Ishikawa (cell line): ENCODE measurements around the gene TBC1D5.

Experiments used
- CEBPB ChIP-seq: IDR thresholded peaks from 2 replicates; pipeline ENCODE4 v1.6.1; 2012
- CREB1 ChIP-seq: IDR thresholded peaks from 2 replicates; pipeline ENCODE4 v1.6.1; 2012; ENCODE audit warnings: low read depth
- EGR1 ChIP-seq: IDR thresholded peaks from 2 replicates; pipeline ENCODE4 v1.6.1; 2012
- EP300 ChIP-seq: IDR thresholded peaks from 2 replicates; pipeline ENCODE4 v1.6.1; 2012; ENCODE audit warnings: borderline replicate concordance
- FOXM1 ChIP-seq: IDR thresholded peaks from 2 replicates; pipeline ENCODE4 v1.6.1; 2012; ENCODE audit warnings: low read depth, borderline replicate concordance
- MAX ChIP-seq: IDR thresholded peaks from 2 replicates; pipeline ENCODE4 v1.6.1; 2012
- NFIC ChIP-seq: IDR thresholded peaks from 2 replicates; pipeline ENCODE4 v1.6.1; 2012
- RAD21 ChIP-seq: IDR thresholded peaks from 2 replicates; pipeline ENCODE4 v1.6.1; 2012; ENCODE audit warnings: low read depth
- REST ChIP-seq: IDR thresholded peaks from 2 replicates; pipeline ENCODE4 v1.6.1; 2012; ENCODE audit warnings: low read depth, mild to moderate bottlenecking
- TAF1 ChIP-seq: IDR thresholded peaks from 2 replicates; pipeline ENCODE4 v1.6.1; 2012; ENCODE audit warnings: low read depth, mild to moderate bottlenecking
- TCF12 ChIP-seq: IDR thresholded peaks from 2 replicates; pipeline ENCODE4 v1.6.1; 2012; ENCODE audit warnings: low read depth
- TEAD4 ChIP-seq: IDR thresholded peaks from 2 replicates; pipeline ENCODE4 v1.6.1; 2012
- USF1 ChIP-seq: IDR thresholded peaks from 2 replicates; pipeline ENCODE4 v1.6.1; 2012
- YY1 ChIP-seq: IDR thresholded peaks from 2 replicates; pipeline ENCODE4 v1.6.1; 2012; ENCODE audit warnings: low read depth
- ZBTB7A ChIP-seq: IDR thresholded peaks from 2 replicates; pipeline ENCODE4 v1.6.1; 2012; ENCODE audit warnings: low read depth

The TBC1D5 gene

GRCh38 chr3:17322106-17322793 is 420.2 kb downstream of the TBC1D5 start:
- TF ChIP-seq REST, result no peak
- no peak for TF ChIP-seq ZBTB7A
- TF ChIP-seq CREB1, result no peak
- TF ChIP-seq EGR1, result no peak
- TF ChIP-seq TAF1, result no peak
- TF ChIP-seq CEBPB, result no peak
- no peak for TF ChIP-seq RAD21
- TF ChIP-seq TCF12, result no peak
- TF ChIP-seq TEAD4, result no peak

GRCh38 chr3:17320266-17320665 is 422.2 kb downstream of the TBC1D5 start:
- TF ChIP-seq USF1 (no peak), FOXM1 (no peak), NFIC (no peak), TCF12 (no peak), MAX (no peak), TEAD4 (no peak), REST (no peak), EGR1 (no peak), CREB1 (no peak), ZBTB7A (no peak)

GRCh38 chr3:17315897-17316296 is 426.5 kb downstream of the TBC1D5 start:
- TF ChIP-seq TEAD4, result no peak
- TF ChIP-seq EP300, result no peak
- no peak for TF ChIP-seq REST
- TF ChIP-seq NFIC, result no peak
- TF ChIP-seq ZBTB7A, result no peak
- no peak for TF ChIP-seq EGR1
- no peak for TF ChIP-seq MAX
- no peak for TF ChIP-seq FOXM1
- no peak for TF ChIP-seq TCF12
- no peak for TF ChIP-seq CEBPB
- TF ChIP-seq USF1, result no peak
- TF ChIP-seq RAD21, result no peak
- no peak for TF ChIP-seq TAF1
- TF ChIP-seq YY1, result no peak
- TF ChIP-seq CREB1, result no peak

GRCh38 chr3:17314171-17314570 is 428.3 kb downstream of the TBC1D5 start:
- no peak for TF ChIP-seq RAD21
- no peak for TF ChIP-seq USF1
